Stimulated activated CD8-positive, alpha-beta memory T cell treated with anti-CD3 and anti-CD28 coated beads, Interleukin-12 subunit alpha, Interleukin-12 subunit beta, amount 100 ng/mL, for 24 hours (primary cell): Measurements from ENCODE around the gene SLC16A8.
"Not testable (repeated sequence)": the region's sequence is repeated elsewhere in the genome, so short reads cannot be mapped to it uniquely, and the experiment has no call there.

Experiments
- DNase-seq: peaks from one replicate; pipeline ENCODE4 v3.0.0-alpha.2; 2020; ENCODE audit errors: extremely low read depth

SLC16A8 gene

GRCh38 chr22:38083931-38084631 lies at the start of gene SLC16A8:
Gene SLC16A8 (minus strand): TSS chr22:38084184. CDS start chr22:38082873, 1,311 bp downstream.
- DNase-seq, result no peak

- no peak for DNase-seq
These were observed 49.3 kb upstream of the SLC16A8 start for GRCh38 chr22:38133331-38133730.

GRCh38 chr22:38132794-38133193 lies 48.8 kb upstream of the SLC16A8 start:
- DNase-seq, result no peak

GRCh38 chr22:38132136-38132535 lies 48.2 kb upstream of the SLC16A8 start:
- DNase-seq, result no peak

- DNase-seq, result no peak
These were observed 47.4 kb upstream of the SLC16A8 start for GRCh38 chr22:38131399-38131798.

GRCh38 chr22:38129856-38130255 lies 45.9 kb upstream of the SLC16A8 start:
- DNase-seq, result no peak

- DNase-seq, result no peak
These were observed 45.0 kb upstream of the SLC16A8 start for GRCh38 chr22:38129021-38129420.

GRCh38 chr22:38127869-38128268 lies 43.9 kb upstream of the SLC16A8 start:
- DNase-seq, result no peak

GRCh38 chr22:38126928-38127668 lies 43.1 kb upstream of the SLC16A8 start:
- DNase-seq, result no peak

GRCh38 chr22:38125751-38126201 lies 41.8 kb upstream of the SLC16A8 start:
- DNase-seq, result no peak

- DNase-seq, result no peak
These were observed 41.1 kb upstream of the SLC16A8 start for GRCh38 chr22:38125038-38125610.

GRCh38 chr22:38124236-38124974 lies 40.4 kb upstream of the SLC16A8 start:
- DNase-seq, result no peak

GRCh38 chr22:38122616-38123015 lies 38.6 kb upstream of the SLC16A8 start:
- no peak for DNase-seq

GRCh38 chr22:38120359-38121110 lies 36.6 kb upstream of the SLC16A8 start:
- no peak for DNase-seq

GRCh38 chr22:38118747-38119146 lies 34.8 kb upstream of the SLC16A8 start:
- not testable (repeated sequence) for DNase-seq

- DNase-seq, result no peak
These were observed 34.2 kb upstream of the SLC16A8 start for GRCh38 chr22:38118182-38118581.

- DNase-seq, result not testable (repeated sequence)
These were observed 33.6 kb upstream of the SLC16A8 start for GRCh38 chr22:38117556-38117955.

- DNase-seq, result no peak
These were observed 31.6 kb upstream of the SLC16A8 start for GRCh38 chr22:38115423-38116205.

- peak; percentile 39 for DNase-seq
These were observed 30.8 kb upstream of the SLC16A8 start for GRCh38 chr22:38114484-38115398.
